MM.1S (cell line): ENCODE measurements around the gene HEMK1.

Experiments
- CTCF ChIP-seq: fragments of 300-600 bp; sonication (generic); IDR thresholded peaks from 2 replicates; pipeline ENCODE4 v1.5.1; 2016; ENCODE audit warnings: antibody characterized with exemption, low read length, mixed read lengths
- EZH2 ChIP-seq: fragments of 300-600 bp; sonication (generic); optimal IDR thresholded peaks from 2 replicates; pipeline ENCODE3; 2017; ENCODE audit warnings: low read depth, mild to moderate bottlenecking, antibody characterized with exemption, low read length, mixed read lengths
- EZH2phosphoT487 ChIP-seq: fragments of 300-600 bp; sonication (generic); IDR thresholded peaks from 2 replicates; pipeline ENCODE4 v1.6.1; 2018; ENCODE audit warnings: antibody characterized with exemption, low read length

GRCh38 chr3:50617911-50618481, 48.7 kb downstream of the HEMK1 start:
- TF ChIP-seq CTCF = no peak
- no peak for TF ChIP-seq EZH2phosphoT487
- no peak for TF ChIP-seq EZH2
